HEK293T (cell line): ENCODE results near the gene TAF1B.

Experiments used
- BHLHE40 ChIP-seq: fragments of 450-650 bp; IDR thresholded peaks from 2 replicates; pipeline ENCODE4 v1.6.1; 2016; ENCODE audit warnings: mild to moderate bottlenecking, moderate library complexity, borderline replicate concordance
- ELF4 ChIP-seq: fragments of 450-650 bp; IDR thresholded peaks from 2 replicates; pipeline ENCODE4 v1.6.1; 2017; ENCODE audit warnings: antibody characterized with exemption
- FOXM1 ChIP-seq: fragments of 450-650 bp; IDR thresholded peaks from 2 replicates; pipeline ENCODE4 v1.6.1; 2017; ENCODE audit warnings: mild to moderate bottlenecking, borderline replicate concordance
- HDGF ChIP-seq: fragments of 450-650 bp; IDR thresholded peaks from 2 replicates; pipeline ENCODE4 v1.6.1; 2017; ENCODE audit warnings: antibody characterized with exemption, borderline replicate concordance
- LEF1 ChIP-seq: fragments of 450-650 bp; IDR thresholded peaks from 2 replicates; pipeline ENCODE4 v1.6.1; 2017; ENCODE audit warnings: mild to moderate bottlenecking, borderline replicate concordance
- SP1 ChIP-seq: fragments of 450-650 bp; IDR thresholded peaks from 2 replicates; pipeline ENCODE4 v1.6.1; 2017
- SUZ12 ChIP-seq: fragments of 450-650 bp; IDR thresholded peaks from 2 replicates; pipeline ENCODE4 v1.6.1; 2016; ENCODE audit warnings: mild to moderate bottlenecking
- TARDBP ChIP-seq: fragments of 450-650 bp; IDR thresholded peaks from 2 replicates; pipeline ENCODE4 v1.6.1; 2016
- ZNF384 ChIP-seq: fragments of 450-650 bp; IDR thresholded peaks from 2 replicates; pipeline ENCODE4 v1.6.1; 2016
- TF ChIP-seq, protein P1 (sequence below): fragments of 450-650 bp; IDR thresholded peaks from 2 replicates; pipeline ENCODE4 v1.6.1; 2016

DNA sequence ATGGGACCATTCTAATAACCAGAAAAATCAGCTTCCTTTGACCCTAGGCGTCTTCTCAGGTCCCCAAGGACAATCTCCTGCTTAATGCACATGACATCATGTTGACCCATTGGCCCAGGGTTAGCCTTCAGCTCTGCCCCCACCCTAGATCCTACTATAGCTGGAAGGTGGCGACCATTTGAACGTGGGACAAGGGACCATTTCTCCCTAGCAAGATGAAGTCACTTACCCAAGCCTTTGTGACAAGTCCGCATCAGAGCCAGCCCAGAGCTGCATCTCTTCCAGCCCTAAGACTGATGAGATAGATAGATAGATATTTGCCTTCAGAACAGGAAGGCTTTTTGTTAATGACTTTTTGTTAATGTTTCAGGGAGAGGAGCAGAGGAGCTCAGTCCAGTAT is 28.2 kb upstream of the TAF1B start:
- TF ChIP-seq, protein P1, sequence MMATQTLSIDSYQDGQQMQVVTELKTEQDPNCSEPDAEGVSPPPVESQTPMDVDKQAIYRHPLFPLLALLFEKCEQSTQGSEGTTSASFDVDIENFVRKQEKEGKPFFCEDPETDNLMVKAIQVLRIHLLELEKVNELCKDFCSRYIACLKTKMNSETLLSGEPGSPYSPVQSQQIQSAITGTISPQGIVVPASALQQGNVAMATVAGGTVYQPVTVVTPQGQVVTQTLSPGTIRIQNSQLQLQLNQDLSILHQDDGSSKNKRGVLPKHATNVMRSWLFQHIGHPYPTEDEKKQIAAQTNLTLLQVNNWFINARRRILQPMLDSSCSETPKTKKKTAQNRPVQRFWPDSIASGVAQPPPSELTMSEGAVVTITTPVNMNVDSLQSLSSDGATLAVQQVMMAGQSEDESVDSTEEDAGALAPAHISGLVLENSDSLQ: no peak
- TF ChIP-seq FOXM1: no peak
- no peak for TF ChIP-seq ZNF384
- no peak for TF ChIP-seq SUZ12
- no peak for TF ChIP-seq LEF1
- TF ChIP-seq SP1: no peak
- no peak for TF ChIP-seq ELF4
- TF ChIP-seq HDGF: no peak
- TF ChIP-seq BHLHE40: no peak
- TF ChIP-seq TARDBP: no peak
